ENCODE measurements around the gene RBM33. TPM values are rescaled to one million over a fixed set of nuclear protein-coding genes. Genes with fewer than 3 reads are reported as not detected.

Gene RBM33
- polyA plus RNA-seq, 3 donors = 15.0 to 27.7 (median 22.2) TPM

GRCh38 chr7:155751409-155751808 lies 106.9 kb downstream of the RBM33 start:
- Histone ChIP-seq H3K4me1 (ENCODE audit: control insufficient read depth in 1 of 2, insufficient read depth in 2 of 2, low read length in 2 of 2) (peaks cover 22 to 37% of the 10 kb centered on the region in 2 donors), H3K27me3 (ENCODE audit: control insufficient read depth in 2 of 2, insufficient read depth in 2 of 2, low read length in 2 of 2) (no peaks in the 10 kb centered on the region), H3K9ac (ENCODE audit: insufficient read depth, low read length, poor library complexity, severe bottlenecking) (no peak overlapping the region), H3K9me3 (replicated peaks in 1 of 2; ENCODE audit: control insufficient read depth in 1 of 2, insufficient read depth in 1 of 2, low read length in 2 of 2) (no peaks in the 10 kb centered on the region), H3K27ac (ENCODE audit: low read depth in 1 of 2, low read length in 2 of 2) (no peak overlapping the region), H3K79me2 (ENCODE audit: insufficient read depth, low read length) (peaks cover 97% of the 10 kb centered on the region), H2AFZ (ENCODE audit: insufficient read depth, low read depth, low read length, poor library complexity, severe bottlenecking) (no peak overlapping the region), H3K4me2 (replicated peaks; ENCODE audit: extremely low read depth, low read length, poor library complexity, severe bottlenecking) (no peak overlapping the region), H4K20me1 (ENCODE audit: insufficient read depth, low read length) (peaks cover 100% of the 10 kb centered on the region), H3K36me3 (replicated peaks in 1 of 2; ENCODE audit: control insufficient read depth in 1 of 2, insufficient read depth in 2 of 2, low read length in 2 of 2) (peaks cover 8 to 70% of the 10 kb centered on the region in 2 donors), H3K4me3 (replicated peaks in 1 of 3; ENCODE audit: low read depth in 2 of 3, low read length in 3 of 3) (no peak overlapping the region)
- Mint-ChIP-seq H3K27ac (peak overlapping the region in 1 of 7 donors; percentile 20), H3K4me3 (no peak overlapping the region), H3K9me3 (peaks cover 0 to 2% (median 0%) of the 10 kb centered on the region in 7 donors), H3K36me3 (peaks cover 35 to 49% of the 10 kb centered on the region in 2 donors), H3K4me1 (peaks cover 57% of the 10 kb centered on the region), H3K27me3 (ENCODE audit: low read depth in 3 of 3) (no peaks in the 10 kb centered on the region)
- 100% methylated on average over 1 of the region's 4 CpGs for WGBS (ENCODE audit: insufficient coverage)
- intact Hi-C loops (cut with micrococcal nuclease) = no loop called here
- no peak for DNase-seq
- TF ChIP-seq CTCF (IDR thresholded peaks at IDR 0.05) = no peak

GRCh38 chr7:155752756-155753445 lies 108.4 kb downstream of the RBM33 start:
- peaks cover 3 to 61% of the 10 kb centered on the region in 2 donors for H3K36me3 ChIP-seq (replicated peaks in 1 of 2; ENCODE audit: control insufficient read depth in 1 of 2, insufficient read depth in 2 of 2, low read length in 2 of 2)
- no peak overlapping the region for H3K4me2 ChIP-seq (replicated peaks; ENCODE audit: extremely low read depth, low read length, poor library complexity, severe bottlenecking)
- intact Hi-C loops (cut with micrococcal nuclease) = no loop called here
- no peak overlapping the region for H2AFZ ChIP-seq (ENCODE audit: insufficient read depth, low read depth, low read length, poor library complexity, severe bottlenecking)
- H3K4me1 ChIP-seq (ENCODE audit: control insufficient read depth in 1 of 2, insufficient read depth in 2 of 2, low read length in 2 of 2) = peaks cover 29 to 45% of the 10 kb centered on the region in 2 donors
- Mint-ChIP-seq H3K36me3 (peaks cover 29 to 45% of the 10 kb centered on the region in 2 donors), H3K27ac (peak overlapping the region in 4 of 7 donors; percentile 0 to 76 (median 8)), H3K4me3 (no peak overlapping the region), H3K4me1 (peaks cover 63% of the 10 kb centered on the region), H3K9me3 (peaks cover 0 to 6% (median 0%) of the 10 kb centered on the region in 7 donors), H3K27me3 (ENCODE audit: low read depth in 3 of 3) (no peaks in the 10 kb centered on the region)
- no peak overlapping the region for H3K27ac ChIP-seq (ENCODE audit: low read depth in 1 of 2, low read length in 2 of 2)
- H4K20me1 ChIP-seq (ENCODE audit: insufficient read depth, low read length) = peaks cover 100% of the 10 kb centered on the region
- TF ChIP-seq CTCF (IDR thresholded peaks at IDR 0.05) = no peak
- peaks cover 96% of the 10 kb centered on the region for H3K79me2 ChIP-seq (ENCODE audit: insufficient read depth, low read length)
- H3K27me3 ChIP-seq (ENCODE audit: control insufficient read depth in 2 of 2, insufficient read depth in 2 of 2, low read length in 2 of 2) = no peaks in the 10 kb centered on the region
- no peak overlapping the region for H3K9ac ChIP-seq (ENCODE audit: insufficient read depth, low read length, poor library complexity, severe bottlenecking)
- WGBS (ENCODE audit: insufficient coverage) = 63% methylated on average over 6 of the region's 9 CpGs
- H3K9me3 ChIP-seq (replicated peaks in 1 of 2; ENCODE audit: control insufficient read depth in 1 of 2, insufficient read depth in 1 of 2, low read length in 2 of 2) = peaks cover 0 to 3% of the 10 kb centered on the region in 2 donors
- H3K4me3 ChIP-seq (replicated peaks in 1 of 3; ENCODE audit: low read depth in 2 of 3, low read length in 3 of 3) = no peak overlapping the region
- DNase-seq = no peak
